Effector memory CD4-positive, alpha-beta T cell (primary cell): ENCODE measurements around the gene PPP1R3F.
"Not testable (repeated sequence)": the region's sequence is repeated elsewhere in the genome, so short reads cannot be mapped to it uniquely, and the experiment has no call there.

Experiments used
- DNase-seq, 3 donors: peaks; one replicate each; pipeline ENCODE4 v3.0.0-alpha.2; 2020
- H3K27ac ChIP-seq: 2 replicates; pipeline ENCODE4 v1.7.0; 2013; ENCODE audit warnings: mild to moderate bottlenecking, low read length, moderate library complexity; ENCODE audit not compliant: insufficient read depth, poor library complexity, severe bottlenecking
- H3K27me3 ChIP-seq: replicated peaks from 2 replicates; pipeline ENCODE4 v1.7.0; 2013; ENCODE audit warnings: mild to moderate bottlenecking, low read length; ENCODE audit not compliant: insufficient read depth, control insufficient read depth, poor library complexity, severe bottlenecking
- H3K36me3 ChIP-seq: 2 replicates; pipeline ENCODE4 v1.7.0; 2013; ENCODE audit warnings: mild to moderate bottlenecking, low read length, moderate library complexity; ENCODE audit not compliant: control insufficient read depth, insufficient read depth
- H3K4me1 ChIP-seq: 2 replicates; pipeline ENCODE4 v1.7.0; 2013; ENCODE audit warnings: low read length, mild to moderate bottlenecking; ENCODE audit not compliant: control insufficient read depth, insufficient read depth, poor library complexity, severe bottlenecking
- H3K4me3 ChIP-seq: 2 replicates; pipeline ENCODE4 v1.7.0; 2013; ENCODE audit warnings: low read length, low read depth, mild to moderate bottlenecking; ENCODE audit not compliant: insufficient read depth, poor library complexity, severe bottlenecking
- H3K9me3 ChIP-seq: 2 replicates; pipeline ENCODE4 v1.7.0; 2013; ENCODE audit warnings: mild to moderate bottlenecking, low read length, moderate library complexity; ENCODE audit not compliant: control insufficient read depth

Gene PPP1R3F

DNA sequence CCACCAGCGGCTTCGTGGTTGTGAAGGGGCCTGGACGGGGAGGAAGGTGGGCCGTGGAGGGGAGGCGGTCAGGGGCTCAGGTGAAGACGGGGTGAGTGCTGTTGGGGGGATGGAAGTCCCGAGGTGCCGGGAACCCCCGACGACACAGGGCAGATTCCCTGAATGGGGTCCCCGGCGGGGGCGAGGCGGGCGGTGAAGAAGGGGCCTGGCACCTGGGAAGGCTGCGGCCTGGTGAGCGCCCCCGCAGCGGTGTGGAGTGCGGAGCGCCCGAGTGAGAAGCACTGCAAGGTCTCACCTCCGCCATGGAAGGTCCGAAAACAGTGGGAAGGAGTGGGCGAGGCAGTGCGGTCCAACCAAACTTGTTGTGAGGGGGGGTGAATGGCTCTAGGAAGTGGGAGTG, 62.2 kb downstream of the PPP1R3F start:
- DNase-seq, H3K4me3 ChIP-seq, H3K36me3 ChIP-seq, H3K9me3 ChIP-seq, H3K27me3 ChIP-seq, H3K27ac ChIP-seq, H3K4me1 ChIP-seq: not testable (repeated sequence)
